Measurements from ENCODE around the gene CUTC.

CUTC gene

DNA sequence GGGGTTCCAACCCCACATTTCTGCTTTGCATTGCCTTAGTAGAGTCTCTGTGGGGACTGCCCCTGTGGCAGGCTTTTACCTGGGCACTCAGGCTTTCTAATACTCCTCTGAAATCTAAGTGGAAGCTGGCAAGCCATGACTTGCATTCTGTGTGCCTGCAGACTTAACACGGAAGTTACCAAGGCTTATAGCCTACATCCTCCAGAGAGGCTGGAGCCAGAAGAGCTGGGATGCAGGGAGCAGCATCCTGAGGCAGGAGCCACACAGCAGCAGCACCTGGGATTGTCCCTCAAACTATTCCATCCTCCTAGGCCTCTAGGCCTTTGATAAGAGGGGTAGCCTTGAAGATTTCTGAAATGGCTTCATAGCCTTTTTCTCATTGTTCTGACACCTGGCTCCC lies 28.3 kb downstream of the CUTC start:
- TF ChIP-seq, protein P1, sequence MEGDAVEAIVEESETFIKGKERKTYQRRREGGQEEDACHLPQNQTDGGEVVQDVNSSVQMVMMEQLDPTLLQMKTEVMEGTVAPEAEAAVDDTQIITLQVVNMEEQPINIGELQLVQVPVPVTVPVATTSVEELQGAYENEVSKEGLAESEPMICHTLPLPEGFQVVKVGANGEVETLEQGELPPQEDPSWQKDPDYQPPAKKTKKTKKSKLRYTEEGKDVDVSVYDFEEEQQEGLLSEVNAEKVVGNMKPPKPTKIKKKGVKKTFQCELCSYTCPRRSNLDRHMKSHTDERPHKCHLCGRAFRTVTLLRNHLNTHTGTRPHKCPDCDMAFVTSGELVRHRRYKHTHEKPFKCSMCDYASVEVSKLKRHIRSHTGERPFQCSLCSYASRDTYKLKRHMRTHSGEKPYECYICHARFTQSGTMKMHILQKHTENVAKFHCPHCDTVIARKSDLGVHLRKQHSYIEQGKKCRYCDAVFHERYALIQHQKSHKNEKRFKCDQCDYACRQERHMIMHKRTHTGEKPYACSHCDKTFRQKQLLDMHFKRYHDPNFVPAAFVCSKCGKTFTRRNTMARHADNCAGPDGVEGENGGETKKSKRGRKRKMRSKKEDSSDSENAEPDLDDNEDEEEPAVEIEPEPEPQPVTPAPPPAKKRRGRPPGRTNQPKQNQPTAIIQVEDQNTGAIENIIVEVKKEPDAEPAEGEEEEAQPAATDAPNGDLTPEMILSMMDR (IDR thresholded peaks at IDR 0.05; ENCODE audit: poor library complexity, severe bottlenecking): no peak
- DNase-seq (ENCODE audit: low spot score) (no peak), ATAC-seq (ENCODE audit: low read depth) (peak; percentile 61)
- no peaks in the 10 kb centered on the region for H3K27me3 ChIP-seq (ENCODE audit: insufficient read depth, poor library complexity, severe bottlenecking)
- H3K4me3 ChIP-seq (ENCODE audit: severe bottlenecking): no peak overlapping the region
- H3K4me1 ChIP-seq (ENCODE audit: insufficient read depth, poor library complexity, severe bottlenecking): peaks cover 4% of the 10 kb centered on the region
- H3K36me3 ChIP-seq (ENCODE audit: low read depth): peaks cover 46% of the 10 kb centered on the region
- H3K27ac ChIP-seq (ENCODE audit: poor library complexity, severe bottlenecking): no peak overlapping the region
- no peaks in the 10 kb centered on the region for H3K9me3 ChIP-seq (ENCODE audit: severe bottlenecking)

DNA sequence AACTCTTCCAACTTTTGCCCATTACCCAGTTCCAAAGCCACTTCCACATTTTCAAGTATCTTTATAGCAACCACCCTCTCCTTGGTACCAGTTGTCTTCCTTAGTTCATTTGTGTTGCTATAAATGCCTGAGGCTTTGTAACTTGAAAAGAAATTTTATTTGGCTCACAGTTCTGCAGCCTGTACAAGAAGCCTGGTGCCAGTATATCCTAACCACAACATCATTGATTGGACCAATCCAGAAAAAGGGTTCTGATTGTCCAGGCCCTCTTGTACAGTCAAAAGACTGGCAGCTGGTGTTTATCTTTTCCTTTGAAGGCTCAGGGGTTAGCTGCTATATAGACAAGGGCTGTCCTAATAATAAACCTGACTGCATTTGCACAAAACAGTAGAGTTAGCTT lies 29.3 kb downstream of the CUTC start:
- H3K27me3 ChIP-seq (ENCODE audit: insufficient read depth, poor library complexity, severe bottlenecking): no peaks in the 10 kb centered on the region
- DNase-seq (ENCODE audit: low spot score) (no peak), ATAC-seq (ENCODE audit: low read depth) (no peak)
- peaks cover 35% of the 10 kb centered on the region for H3K36me3 ChIP-seq (ENCODE audit: low read depth)
- H3K27ac ChIP-seq (ENCODE audit: poor library complexity, severe bottlenecking): no peak overlapping the region
- H3K9me3 ChIP-seq (ENCODE audit: severe bottlenecking): no peaks in the 10 kb centered on the region
- no peak overlapping the region for H3K4me3 ChIP-seq (ENCODE audit: severe bottlenecking)
- H3K4me1 ChIP-seq (ENCODE audit: insufficient read depth, poor library complexity, severe bottlenecking): peaks cover 4% of the 10 kb centered on the region
- TF ChIP-seq, protein P1 (IDR thresholded peaks at IDR 0.05; ENCODE audit: poor library complexity, severe bottlenecking): no peak

DNA sequence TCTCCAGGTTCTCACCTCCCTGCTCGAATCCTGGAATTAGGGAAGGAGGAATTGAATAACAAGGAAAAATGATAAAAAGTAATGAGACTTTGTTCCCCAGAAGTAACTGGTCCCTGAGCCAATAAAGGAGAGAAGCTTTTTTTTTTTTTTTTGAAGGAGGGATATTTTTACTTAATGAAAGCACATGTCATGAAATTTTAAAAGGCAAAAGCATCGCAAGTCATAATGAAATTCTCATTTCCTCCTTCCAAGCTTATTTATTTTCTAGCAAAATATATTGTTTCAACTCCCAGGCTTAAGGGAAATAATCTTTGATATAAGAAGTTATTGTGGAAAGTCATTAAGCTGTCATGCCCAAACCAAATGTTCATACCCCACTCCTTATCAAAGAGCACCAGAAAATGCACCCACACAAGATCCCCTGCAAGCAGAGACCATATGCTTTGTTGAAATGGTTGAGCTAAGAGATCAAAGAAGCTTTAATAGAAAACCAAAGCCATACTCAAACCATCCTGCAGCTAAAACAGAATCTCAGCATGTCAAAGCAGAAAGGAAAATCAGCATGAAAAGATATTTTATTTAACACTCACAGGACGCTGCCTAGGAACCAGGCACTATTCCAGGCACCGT lies 33.8 kb downstream of the CUTC start:
- Histone ChIP-seq H3K27ac (ENCODE audit: poor library complexity, severe bottlenecking) (no peak overlapping the region), H3K4me3 (ENCODE audit: severe bottlenecking) (no peak overlapping the region), H3K36me3 (ENCODE audit: low read depth) (no peaks in the 10 kb centered on the region), H3K4me1 (ENCODE audit: insufficient read depth, poor library complexity, severe bottlenecking) (no peaks in the 10 kb centered on the region), H3K27me3 (ENCODE audit: insufficient read depth, poor library complexity, severe bottlenecking) (no peaks in the 10 kb centered on the region), H3K9me3 (ENCODE audit: severe bottlenecking) (no peaks in the 10 kb centered on the region)
- DNase-seq (ENCODE audit: low spot score) (no peak), ATAC-seq (ENCODE audit: low read depth) (no peak)
- TF ChIP-seq, protein P1 (IDR thresholded peaks at IDR 0.05; ENCODE audit: poor library complexity, severe bottlenecking): no peak

DNA sequence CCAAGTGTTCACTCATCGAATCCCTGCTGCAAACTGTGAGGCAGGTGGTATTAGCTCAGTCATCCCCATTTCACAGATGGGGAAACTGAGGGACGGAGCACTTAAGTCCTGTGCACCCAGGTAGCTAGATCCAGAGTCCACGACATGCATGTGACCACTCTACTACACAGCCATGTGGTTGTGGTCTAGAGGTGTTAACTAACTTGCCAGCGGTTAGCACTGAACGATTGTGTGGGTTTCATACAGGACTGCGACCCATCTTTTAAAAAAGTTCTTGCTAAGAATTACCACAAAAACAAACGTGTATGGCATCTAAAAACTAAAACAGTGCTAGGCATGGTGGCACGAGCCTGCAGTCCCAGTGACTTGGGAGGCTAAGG lies 34.3 kb downstream of the CUTC start:
- no peak for ATAC-seq (ENCODE audit: low read depth)
- TF ChIP-seq, protein P1 (IDR thresholded peaks at IDR 0.05; ENCODE audit: poor library complexity, severe bottlenecking): no peak
- Histone ChIP-seq H3K4me1 (ENCODE audit: insufficient read depth, poor library complexity, severe bottlenecking) (no peaks in the 10 kb centered on the region), H3K36me3 (ENCODE audit: low read depth) (no peaks in the 10 kb centered on the region), H3K27me3 (ENCODE audit: insufficient read depth, poor library complexity, severe bottlenecking) (no peaks in the 10 kb centered on the region), H3K9me3 (ENCODE audit: severe bottlenecking) (no peaks in the 10 kb centered on the region), H3K27ac (ENCODE audit: poor library complexity, severe bottlenecking) (no peak overlapping the region), H3K4me3 (ENCODE audit: severe bottlenecking) (no peak overlapping the region)
- DNase-seq (ENCODE audit: low spot score): no peak

DNA sequence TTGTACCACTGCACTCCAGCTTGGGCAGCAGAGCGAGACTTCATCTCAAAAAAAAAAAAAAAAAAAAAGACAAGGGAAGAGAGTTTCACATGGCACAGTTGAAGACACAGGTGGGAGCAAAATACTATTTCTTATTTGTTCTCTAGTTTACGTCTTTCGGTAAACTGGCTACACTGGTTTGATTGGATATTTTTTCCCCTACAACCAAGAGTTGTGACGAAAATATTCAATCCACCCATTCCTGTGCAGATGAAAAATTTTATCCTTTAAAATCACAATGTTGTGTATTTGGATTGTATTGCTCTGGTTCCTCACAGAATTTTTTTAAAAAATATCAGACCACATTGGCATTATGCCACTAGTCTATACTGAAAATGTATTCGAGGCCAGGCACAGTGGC lies 35.9 kb downstream of the CUTC start:
- Histone ChIP-seq H3K9me3 (ENCODE audit: severe bottlenecking) (no peaks in the 10 kb centered on the region), H3K27ac (ENCODE audit: poor library complexity, severe bottlenecking) (no peak overlapping the region), H3K36me3 (ENCODE audit: low read depth) (no peaks in the 10 kb centered on the region), H3K4me3 (ENCODE audit: severe bottlenecking) (no peak overlapping the region), H3K4me1 (ENCODE audit: insufficient read depth, poor library complexity, severe bottlenecking) (no peaks in the 10 kb centered on the region), H3K27me3 (ENCODE audit: insufficient read depth, poor library complexity, severe bottlenecking) (no peaks in the 10 kb centered on the region)
- DNase-seq (ENCODE audit: low spot score) (no peak), ATAC-seq (ENCODE audit: low read depth) (no peak)
- TF ChIP-seq, protein P1 (IDR thresholded peaks at IDR 0.05; ENCODE audit: poor library complexity, severe bottlenecking): no peak
